HFF-Myc (cell line): Measurements from ENCODE around the gene ZMIZ1.

Experiments used
- DNase-seq: peaks from one replicate; pipeline ENCODE4 v3.0.0-alpha.2; 2011; ENCODE audit warnings: low read depth; ENCODE audit errors: extremely low read depth
- H3K4me3 ChIP-seq: replicated peaks from 2 replicates; pipeline ENCODE4 v1.5.1; 2011; ENCODE audit warnings: low read depth, mild to moderate bottlenecking, control low read depth, low read length
- TF ChIP-seq, protein P1 (sequence below): IDR thresholded peaks from 2 replicates; pipeline ENCODE4 v1.5.1; 2012; ENCODE audit warnings: mild to moderate bottlenecking, low read depth, low read length, control low read depth; ENCODE audit errors: missing control alignments

The ZMIZ1 gene

DNA sequence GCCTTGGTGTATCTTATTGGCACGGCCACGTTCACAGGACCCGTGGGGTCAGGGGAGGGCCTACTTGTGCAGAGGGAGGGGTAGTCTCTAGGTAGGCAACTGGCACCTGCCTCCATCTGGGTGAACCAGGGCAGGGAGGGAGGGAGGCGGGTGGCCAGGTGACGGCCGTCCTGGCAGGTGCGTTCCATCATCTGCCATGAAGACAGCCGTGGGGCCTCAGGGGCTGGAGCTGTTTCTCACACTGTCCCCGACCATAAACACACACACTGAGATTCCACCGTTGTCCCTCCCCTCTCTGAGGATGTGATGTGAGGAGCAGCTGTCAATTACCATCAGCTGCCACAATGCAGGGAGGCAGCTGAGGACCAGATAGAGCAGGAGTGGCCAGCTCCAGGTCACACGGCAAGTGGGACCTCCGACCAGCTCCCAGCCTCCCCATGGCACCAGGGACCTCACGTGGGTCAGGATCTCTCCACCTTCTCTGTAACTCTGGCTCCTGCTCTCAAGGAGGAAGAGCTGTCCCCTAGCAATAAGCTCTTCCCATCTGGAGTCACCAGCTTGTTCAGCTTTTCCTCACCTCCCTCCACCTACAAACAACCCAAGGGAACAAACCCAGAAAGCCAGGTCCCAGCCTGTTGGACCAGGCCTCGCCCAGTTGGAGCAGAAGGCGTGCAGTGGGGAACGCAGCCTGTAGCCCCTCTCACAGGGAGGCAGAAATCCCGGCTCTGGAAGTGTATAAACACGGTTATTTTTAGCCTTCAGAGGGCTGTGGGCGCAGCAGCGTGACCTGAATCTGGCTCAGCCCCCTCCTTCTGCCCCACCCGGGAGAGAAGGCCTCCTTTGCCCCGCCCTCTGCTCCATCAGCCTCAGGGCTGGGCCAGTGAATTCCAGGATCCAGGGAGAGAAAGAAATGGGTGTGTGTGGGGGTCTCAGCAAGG lies 33.1 kb downstream of the ZMIZ1 start:
- DNase-seq = no peak
- TF ChIP-seq, protein P1, sequence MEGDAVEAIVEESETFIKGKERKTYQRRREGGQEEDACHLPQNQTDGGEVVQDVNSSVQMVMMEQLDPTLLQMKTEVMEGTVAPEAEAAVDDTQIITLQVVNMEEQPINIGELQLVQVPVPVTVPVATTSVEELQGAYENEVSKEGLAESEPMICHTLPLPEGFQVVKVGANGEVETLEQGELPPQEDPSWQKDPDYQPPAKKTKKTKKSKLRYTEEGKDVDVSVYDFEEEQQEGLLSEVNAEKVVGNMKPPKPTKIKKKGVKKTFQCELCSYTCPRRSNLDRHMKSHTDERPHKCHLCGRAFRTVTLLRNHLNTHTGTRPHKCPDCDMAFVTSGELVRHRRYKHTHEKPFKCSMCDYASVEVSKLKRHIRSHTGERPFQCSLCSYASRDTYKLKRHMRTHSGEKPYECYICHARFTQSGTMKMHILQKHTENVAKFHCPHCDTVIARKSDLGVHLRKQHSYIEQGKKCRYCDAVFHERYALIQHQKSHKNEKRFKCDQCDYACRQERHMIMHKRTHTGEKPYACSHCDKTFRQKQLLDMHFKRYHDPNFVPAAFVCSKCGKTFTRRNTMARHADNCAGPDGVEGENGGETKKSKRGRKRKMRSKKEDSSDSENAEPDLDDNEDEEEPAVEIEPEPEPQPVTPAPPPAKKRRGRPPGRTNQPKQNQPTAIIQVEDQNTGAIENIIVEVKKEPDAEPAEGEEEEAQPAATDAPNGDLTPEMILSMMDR = no peak
- H3K4me3 ChIP-seq = no peak overlapping the region

DNA sequence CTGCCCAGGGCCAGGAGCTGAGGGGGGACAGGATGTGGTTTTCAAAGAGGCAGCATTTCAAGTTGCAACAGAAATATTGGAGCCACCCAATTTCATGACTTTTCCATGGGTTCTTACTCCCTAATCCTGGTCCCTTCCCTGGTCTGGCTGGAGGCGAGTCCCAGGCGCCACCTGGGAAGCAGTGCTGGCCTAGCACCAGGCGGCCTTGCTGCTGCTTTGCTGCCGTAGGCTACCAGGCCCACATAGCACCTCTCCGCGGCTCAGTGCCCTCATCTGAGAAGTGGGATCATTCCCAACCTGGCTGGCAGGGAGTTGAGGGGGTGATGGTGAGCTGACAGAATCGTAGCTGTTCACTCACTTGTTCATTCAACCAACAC lies 33.7 kb downstream of the ZMIZ1 start:
- TF ChIP-seq, protein P1 = no peak
- no peak overlapping the region for H3K4me3 ChIP-seq
- DNase-seq = no peak

DNA sequence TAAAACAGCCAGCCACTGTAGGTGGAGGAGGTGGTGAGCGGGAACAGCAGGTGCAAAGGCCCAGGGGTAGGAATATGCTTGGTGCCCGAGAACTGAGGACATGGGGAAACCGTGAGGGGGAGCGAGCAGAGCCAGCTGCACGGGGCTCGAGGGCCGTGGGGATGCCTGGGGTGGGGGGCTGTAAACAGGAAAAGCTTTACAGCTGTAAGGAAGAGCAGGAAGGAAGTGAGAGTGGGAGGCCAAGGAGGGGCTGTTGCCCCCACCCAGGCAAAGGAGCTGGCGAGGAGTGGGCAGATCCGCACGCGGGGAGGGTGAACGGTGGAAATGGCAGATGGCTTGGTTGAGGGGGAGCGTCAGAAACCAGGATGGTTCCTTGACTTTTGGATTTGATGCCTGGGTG lies 34.4 kb downstream of the ZMIZ1 start:
- H3K4me3 ChIP-seq = no peak overlapping the region
- no peak for DNase-seq
- TF ChIP-seq, protein P1 = no peak

DNA sequence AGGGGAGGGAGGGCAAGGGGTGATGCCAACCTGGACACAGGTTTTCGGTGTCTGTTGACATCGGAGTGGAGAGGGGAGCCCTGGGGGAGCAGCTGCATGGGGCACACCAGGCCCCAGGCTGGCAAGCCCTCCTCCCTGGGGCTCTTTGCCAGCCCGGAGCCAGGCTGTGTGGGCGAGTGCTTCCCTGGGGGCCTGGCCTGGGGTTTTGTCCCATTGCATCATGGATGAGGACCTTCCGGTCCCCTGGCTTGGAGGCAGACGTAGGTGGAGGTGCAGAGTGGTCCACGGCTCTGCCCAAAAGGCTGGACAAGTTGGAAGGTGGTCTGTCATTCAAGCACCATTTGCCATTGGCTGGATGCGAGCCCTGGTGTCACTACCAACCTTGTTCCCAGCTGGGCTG lies 34.8 kb downstream of the ZMIZ1 start:
- TF ChIP-seq, protein P1 = no peak
- DNase-seq = no peak
- H3K4me3 ChIP-seq = no peak overlapping the region

DNA sequence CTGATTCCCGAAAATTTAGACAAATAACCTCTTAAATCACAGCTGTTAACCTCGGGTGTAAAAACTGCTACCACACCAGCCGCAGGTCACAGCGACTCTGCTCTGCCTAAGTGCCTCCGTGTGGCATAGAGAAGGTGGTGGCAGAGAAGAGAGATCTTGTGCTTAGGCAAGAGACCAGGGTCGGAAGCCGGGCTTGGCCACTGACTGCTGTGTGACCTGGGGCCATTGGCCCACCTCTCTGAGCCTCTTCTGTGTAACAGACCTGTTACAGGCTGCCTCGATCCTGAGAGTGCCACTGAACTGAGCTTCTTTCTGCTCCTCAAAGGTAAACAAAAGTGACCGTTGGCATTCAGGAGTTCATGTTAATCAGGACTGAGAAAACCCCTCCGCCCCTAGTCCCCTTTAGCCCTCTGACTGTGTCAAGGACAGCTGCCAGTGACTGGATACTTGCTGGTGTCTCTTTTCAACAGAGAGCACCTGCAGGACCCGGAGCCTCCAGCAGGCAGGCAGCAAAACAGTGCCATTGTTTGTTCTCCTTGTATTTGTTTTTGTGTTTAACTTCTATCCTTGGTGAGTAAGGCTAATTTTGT lies 36.5 kb downstream of the ZMIZ1 start:
- DNase-seq = no peak
- TF ChIP-seq, protein P1 = no peak
- no peak overlapping the region for H3K4me3 ChIP-seq

- TF ChIP-seq, protein P1 = no peak
- no peak for DNase-seq
- no peak overlapping the region for H3K4me3 ChIP-seq
These were observed 37.1 kb downstream of the ZMIZ1 start for GRCh38 chr10:79105818-79106217.
